HG03097 (cell line): ENCODE data around the gene COA5.
A peak's percentile ranks its signal among the peaks of the same experiment; 100 is the strongest.

Experiments
- ATAC-seq: cut with Tn5 transposase; IDR thresholded peaks from one replicate; pipeline ENCODE4 v1.9.1; 2021; ENCODE audit not compliant: unreplicated experiment, low FRiP score

COA5 gene, protein sequence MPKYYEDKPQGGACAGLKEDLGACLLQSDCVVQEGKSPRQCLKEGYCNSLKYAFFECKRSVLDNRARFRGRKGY

DNA sequence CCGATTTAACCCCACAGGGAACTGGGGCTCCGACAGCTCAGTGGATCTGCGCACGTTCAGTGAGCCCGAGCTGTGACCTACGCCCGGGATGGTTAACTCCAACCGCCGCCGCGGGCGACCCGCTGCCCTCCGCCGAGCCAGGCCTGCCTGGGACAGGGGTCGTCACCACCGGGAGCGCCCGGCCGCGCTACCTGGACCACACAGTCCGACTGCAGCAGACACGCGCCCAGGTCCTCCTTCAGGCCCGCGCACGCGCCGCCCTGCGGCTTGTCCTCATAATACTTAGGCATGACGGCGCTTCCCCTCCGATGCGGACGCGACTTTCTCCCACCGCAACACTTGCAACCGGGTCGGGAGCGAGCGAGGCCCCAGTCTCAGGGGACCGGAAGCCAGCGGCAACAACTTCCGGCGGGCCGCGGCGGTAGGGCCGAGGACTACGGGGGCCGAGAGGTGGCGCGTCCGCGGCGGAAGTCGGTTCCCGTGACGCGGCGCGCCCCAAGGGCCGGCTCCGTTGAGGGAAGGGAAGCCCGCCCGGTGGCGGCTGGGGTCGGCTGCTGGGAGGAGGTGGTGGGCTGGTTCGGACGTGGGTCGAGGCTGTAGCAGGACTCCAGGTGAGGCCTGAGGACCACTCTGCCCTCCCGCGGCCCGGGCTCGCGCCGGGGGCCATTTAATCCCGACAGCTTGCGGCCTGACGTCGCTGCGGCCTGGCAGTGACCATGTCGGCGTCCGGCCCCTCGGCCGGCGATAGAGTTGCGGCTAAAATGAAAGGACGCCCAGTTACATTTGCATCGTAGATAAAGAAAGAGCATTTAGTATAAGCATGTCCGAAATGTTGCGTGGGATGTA, at the start of gene COA5, which contains the start of gene UNC50:
COA5 (minus strand) TSS at position 397 of the 846 bp plus-strand sequence; CDS start at position 290, 107 bp downstream.
UNC50 (plus strand) TSS at position 474 of the 846 bp plus-strand sequence. CDS start 1,171 bp downstream, outside the sequence.
- ATAC-seq: peak; percentile 77

DNA sequence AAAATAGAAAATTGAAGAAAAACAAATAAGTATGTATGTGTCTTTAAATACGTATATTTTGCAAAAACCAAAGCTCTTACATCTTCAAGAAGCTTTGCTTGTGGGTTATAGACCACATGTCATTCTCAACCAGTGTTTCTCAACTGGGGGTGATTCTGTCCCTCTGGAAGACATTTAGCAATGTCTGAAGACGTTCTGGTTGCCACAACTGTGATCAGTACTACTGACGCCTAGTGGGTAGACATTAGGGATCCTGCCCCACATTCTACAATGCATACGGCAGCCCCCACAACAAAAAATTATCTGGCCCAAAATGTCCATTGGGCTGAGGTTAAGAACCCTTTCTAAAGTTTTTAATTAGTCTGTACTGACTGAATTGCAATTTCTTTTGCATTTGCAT, 48.5 kb upstream of the COA5 start:
- no peak for ATAC-seq

DNA sequence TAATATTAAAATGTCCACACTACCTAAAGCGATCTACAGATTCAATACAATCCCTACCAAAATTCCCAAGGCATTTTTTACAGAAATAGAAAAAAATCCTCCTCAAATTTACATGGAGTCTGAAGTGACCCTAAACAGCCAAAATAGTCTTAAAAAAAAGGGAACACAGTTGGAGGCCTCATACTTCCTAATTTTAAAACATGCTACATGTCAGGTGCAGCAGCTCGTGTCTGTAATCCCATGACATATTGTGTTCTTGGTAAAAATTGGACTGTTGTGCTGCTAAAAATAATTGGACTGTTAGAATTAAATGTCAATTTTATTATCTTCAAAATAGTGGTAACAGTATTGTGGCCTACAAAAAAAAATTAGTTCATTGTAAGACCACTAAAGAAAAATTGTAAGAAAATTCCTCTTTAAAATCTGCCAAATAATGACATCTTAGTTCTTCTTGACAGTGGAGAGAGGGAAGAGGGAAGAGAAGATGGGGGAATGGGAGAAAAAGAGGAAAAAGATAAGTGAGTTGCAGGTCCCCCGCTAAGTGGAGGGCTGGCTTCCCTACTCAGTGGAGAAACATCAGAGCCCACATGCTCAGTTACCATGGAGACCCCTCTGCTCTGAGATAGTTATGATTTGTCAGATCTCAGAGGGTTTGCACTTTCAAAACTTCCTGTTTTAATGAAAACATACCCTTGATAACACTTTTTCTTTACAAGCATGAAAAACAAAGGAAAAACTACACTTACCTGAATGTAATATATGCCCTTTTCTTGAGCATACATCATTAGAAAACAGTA, 46.6 kb upstream of the COA5 start:
- ATAC-seq: no peak

DNA sequence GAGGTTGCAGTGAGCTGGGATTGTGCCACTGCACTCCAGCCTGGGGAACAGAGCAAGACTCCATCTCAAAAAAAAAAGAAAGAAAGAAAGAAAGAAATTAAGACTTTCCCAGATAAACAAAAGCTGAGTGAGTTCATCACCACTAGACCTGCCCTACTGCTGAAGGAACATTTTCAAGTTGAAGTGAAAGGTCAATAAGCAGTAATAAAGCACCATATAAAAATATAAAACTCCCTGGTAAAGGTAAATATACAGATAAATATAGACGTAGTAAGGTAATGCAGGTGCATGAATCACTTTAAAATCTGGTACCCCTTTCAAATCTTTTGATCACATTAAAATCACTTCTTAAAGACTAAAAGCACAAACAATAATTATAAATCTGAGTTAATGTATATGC, 42.7 kb upstream of the COA5 start:
- no peak for ATAC-seq

DNA sequence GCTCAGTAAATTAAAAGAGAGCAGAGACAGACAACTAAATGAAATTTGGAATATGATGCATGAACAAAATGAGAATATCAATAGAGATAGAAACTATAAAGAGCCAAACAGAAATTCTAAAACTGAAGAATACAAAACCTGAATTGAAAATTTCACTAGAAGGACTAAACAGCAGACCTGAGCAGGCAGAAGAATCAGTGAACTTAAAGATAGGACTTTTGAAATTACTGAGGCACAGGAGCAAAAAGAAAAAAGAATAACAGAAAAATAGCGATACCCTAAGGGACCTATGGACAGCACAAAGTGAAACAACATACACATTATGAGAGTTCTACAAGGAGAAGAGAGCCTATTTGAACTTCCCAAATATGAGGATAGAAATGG, 41.7 kb upstream of the COA5 start:
- ATAC-seq: no peak

DNA sequence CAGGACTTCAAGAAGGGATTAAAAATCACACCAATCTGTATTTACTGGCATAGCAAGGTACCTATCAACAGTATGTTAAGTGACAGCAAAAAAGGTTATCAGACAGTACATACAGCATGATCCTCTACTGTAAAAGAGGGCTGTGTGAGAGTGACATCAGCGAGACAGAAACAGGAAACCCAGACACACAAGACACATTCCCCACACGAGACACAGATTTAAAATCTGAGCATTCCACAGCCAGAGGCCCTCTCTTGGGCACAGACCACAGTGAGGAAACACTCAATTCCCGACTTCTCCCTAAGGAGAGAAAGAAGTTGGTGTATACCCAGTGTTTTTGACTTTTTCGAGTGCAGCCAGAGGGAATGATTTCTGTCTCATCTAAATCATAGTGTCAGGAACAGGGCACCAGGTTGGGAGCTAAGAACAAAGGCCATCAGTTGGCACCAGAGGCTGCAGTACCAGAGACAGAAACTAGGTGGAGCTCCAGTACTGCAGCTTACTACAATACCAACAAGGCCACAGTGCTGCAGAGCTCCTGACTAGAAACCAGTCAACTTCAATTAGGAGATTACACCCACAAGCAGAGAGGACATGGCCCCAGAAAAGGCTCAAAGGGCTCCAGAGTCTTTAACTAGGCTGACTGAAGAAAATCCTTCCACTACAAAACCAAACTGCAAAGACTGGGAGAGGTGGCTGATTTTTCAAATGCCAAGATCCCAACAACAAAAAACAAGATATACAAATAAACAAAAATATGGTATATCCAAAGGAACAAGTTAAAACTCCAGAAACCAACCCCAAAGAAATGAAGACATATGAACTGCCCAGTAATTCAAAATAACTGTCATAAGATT, 41.1 kb upstream of the COA5 start:
- no peak for ATAC-seq

DNA sequence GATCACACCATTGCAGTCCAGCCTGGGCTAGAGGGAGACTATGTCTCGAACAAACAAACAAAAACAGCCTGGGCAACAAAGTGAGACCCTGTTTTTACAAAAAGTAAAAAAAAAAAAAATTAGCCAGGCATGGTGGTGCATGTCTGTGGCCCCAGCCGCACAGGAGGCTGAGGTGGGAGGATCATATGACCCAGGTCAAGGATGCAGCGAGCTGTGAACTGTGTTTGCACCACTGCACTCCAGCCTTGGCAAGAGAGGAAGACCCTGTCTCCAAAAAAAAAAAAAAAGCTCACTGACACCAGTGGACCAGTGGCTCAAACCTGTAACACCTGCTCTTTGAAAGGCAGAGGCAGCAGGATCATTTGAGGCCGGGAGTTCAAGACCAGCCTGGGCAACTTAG, 40.1 kb upstream of the COA5 start:
- no peak for ATAC-seq

DNA sequence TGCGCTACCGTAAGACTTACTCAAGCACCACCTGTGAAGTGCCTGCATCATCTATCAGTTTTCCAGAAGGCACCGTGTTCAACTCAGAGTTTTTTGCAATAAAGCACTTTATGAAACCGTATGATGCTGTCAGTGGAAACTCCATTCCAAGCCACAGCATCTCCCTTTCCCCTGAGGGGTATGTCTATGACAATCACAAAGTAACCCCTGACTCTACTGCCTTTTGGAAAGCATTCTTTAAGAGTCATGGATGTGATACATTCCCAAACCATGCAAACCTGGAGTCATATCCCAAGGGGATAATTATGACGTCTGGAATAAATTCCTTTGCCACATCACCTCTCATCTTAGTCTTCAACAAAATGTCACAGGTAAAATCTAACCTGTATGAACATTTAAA, 39.3 kb upstream of the COA5 start:
- no peak for ATAC-seq

DNA sequence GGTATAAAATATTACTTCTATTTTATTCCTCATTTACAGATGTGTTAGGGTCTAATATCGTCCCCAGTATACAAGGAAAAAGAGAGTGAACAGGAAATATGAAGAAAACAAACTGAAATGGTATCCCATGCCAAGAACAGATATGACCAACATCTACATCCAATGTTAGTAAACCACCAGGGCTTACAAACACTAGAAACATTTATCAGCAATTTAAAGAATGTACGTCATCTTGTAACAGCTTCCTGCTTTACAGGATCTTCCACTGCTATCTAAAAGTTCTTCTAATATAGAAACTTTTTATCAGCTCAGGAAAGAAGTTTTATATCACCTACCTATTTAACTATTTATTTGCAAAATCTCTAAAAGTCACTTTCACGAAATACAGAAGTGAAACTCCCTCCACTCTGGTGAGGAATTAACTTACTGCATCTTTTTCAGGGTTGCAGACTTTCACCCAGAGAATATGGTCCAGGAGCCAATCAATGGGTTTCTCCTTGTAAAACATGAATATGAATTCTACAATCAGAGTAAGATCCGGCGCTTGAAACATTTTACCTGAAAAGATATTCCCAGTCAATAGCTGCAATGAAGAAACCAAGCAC, 35.3 kb upstream of the COA5 start:
- ATAC-seq: no peak

DNA sequence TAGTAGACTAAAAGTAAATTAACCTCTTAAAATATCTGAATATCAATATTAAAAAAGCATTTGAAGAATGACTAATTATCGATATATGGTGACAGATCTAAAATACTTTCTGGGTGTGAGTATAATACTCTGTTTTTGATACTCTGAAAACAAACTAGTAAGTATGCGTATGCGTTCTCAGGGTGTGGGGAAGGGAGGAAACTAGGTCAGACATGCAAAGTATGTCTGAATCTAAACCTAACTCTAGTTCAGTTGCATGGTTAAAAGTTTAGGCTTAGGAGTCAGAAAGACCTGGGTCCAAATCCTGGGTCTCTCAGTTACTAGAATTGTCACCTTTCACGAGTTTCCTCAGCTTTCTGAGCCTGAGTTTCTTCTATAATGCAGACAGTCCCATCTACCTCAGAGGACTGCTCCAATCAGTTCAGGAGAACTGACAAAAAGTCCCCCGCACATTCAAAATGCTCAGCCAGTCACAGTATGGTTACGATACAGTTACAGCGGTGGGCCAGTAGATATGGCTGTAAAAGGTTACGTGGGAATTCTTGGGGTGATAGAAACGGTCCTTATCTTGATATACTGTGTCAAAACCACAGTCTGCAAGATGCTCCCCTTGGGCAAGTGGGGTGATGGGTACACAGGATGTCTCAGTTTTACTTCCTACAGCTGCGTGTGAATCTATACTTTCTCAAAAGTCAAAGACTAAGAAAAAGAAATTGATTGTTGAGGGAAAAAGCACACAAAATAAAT, 29.3 kb upstream of the COA5 start:
- ATAC-seq: peak; percentile 68

DNA sequence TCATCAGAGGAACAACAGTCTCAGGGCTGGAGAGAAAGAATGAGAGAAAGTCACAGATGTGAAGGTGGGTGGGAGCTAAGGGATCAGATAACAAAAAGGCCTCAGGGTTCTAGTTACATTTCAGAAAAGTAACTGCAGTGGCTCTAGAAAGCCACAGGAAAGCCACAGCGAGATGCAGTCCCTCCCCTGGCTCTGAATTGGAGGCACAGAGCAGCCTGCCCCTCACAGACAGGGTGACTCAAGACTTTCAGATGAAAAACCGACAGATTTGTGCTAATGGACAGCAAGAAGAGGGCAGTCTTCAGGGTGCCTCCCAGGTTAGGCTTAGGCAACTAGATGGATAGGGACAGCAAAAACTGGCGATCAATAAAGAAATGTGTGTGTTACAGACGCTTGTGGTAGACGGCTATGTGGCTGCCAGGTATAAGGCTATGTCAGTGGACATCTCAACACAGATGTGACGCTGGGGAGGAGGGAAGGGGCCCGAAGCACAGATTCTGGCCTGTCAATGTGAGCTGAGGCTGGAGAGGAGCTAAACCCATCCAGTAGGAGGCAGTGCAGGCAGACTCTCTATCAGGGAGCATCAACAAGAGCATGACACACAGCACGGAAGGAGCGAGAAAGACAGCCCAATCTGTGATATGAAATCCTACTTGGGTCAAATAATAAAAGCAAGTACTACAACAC, 26.2 kb upstream of the COA5 start:
- no peak for ATAC-seq

DNA sequence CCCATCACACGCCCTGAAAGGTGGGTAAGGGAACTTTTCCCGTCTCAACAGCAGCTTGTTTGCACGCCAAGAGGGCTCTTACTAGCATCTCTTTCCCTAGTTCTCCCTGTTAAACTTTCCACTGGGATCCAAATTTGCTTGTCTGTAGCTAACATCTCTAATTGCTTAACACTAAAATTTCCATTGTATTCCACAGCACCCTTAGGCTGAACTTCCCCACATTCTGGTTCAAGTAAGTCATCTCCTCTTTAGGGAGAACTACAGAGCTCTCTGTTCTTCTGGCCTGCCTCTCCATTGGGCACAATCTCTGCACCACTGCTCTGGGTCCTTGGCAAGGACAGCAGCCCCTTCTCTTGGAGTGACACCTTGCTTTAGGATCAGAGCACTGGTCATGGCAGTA, 24.0 kb upstream of the COA5 start:
- ATAC-seq: no peak

DNA sequence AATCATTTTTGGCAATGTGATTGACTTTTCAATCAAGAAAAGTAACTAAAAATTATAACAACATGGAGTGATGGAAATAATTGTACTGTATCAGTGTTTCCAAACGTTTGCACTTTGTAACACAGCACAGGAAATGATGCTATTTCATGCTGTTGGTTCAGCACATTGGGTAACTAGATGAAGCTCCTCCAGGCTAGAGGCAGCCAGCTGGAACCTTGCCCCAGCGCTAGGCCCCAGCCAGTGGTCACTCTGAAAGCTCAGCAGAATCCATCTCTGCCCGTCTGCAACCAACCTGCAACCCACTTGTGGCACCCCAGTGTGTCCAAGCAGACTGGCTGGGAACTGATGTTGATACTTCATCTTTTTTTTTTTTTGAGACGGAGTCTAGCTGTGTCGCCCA, 15.3 kb upstream of the COA5 start:
- no peak for ATAC-seq

DNA sequence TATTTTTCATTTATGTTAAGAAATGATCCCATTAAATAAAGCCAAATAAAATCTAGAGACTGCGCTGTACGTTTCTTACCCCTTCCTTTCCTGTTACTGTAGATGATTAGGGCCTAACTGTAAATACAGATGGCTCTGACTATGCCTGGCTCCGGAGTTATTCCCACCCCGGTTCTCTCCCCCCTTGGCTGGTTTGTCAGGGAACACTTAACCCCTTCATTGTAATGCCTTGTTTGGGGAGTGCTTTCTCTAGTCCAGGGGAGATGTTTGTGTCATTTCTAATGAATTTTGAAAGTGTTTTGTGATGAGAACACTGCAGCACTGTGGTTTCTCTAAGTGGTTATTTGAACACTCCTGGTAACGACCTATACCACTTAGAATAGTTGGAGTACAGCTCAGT, 8.8 kb upstream of the COA5 start:
- no peak for ATAC-seq

DNA sequence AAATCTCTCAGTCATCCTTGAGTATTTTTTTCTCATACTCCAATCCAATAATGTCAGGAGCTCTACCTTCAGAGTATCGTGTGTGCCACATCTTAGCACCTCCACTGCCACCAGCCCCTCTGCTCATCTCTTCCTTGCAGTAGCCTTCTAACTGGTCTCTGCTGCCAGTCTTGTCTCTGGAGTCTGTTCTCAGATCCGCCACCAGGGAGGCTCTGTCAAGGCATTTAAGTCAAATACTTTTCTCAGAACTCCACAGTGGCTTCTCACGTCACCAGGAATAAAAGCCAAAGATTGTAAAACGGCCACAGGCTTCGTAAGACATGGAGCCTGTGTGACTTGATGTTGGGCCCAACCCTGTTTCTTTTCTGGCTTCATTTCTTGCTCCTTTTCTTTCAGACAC, 7.2 kb upstream of the COA5 start:
- no peak for ATAC-seq

DNA sequence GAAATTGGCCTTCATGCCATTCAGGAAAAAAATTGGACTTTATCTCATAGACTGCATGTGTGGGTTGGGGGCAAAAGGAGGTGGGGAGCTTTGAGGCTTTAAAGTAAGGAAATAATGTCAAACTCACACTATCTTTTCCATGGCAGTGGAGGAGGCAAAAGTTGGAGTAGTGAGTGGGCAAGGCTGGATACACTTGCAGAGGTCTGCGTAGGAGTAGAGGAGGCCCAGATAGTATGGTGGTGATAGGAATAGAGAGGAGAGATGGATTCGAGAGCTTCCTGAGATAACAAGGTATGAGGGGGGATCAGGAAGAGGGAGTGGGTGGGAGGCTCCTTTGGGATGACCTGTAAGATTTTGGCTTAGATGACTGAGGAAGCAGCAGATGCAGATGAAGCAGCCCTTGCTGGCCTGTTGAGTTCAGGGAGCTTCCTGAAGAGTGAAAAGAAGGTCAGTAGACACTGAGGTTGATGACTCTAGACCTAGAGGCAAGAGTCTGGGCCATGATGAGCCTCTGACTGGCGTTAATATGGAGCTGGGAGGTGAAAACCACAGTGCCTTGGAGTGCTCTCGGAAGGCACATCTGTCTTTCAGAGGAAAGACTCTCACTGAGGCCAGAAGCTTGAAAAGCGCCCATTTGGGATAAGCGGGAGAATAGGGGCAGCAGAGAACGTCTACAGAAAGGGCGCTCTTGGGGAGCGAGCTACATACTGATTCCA, 5.9 kb upstream of the COA5 start:
- no peak for ATAC-seq

DNA sequence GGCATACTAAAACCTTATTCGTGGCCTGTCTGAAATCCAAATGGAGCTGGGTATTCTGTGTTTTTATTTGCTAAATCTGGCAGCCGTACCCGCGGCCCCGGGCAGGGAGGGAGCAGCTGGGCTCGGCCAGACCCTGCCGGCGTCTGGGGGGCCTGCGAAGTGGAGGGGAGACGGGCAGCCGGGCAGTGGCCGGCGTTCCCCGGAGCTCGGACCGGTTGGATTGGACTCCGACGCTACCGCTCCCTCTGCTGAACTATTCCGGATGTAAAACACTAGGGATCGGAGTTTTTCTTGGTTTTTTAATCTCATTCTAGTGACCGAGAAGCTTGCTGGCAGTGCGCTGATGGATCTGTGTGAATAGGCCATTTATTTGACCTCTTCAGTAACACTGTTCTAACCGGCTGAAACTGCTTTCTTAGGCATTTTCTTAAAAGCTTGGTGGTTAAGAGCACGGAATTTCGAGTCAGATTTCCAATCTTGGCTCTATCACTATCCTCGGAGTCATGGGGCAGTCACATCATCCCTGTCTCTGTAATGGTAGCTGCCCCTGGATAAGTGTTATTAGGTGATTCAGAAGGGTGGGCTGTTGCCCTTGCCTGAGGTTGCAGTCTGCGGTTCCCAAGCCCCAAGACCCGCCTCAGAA, 771 bp upstream of the COA5 start:
- ATAC-seq: no peak

DNA sequence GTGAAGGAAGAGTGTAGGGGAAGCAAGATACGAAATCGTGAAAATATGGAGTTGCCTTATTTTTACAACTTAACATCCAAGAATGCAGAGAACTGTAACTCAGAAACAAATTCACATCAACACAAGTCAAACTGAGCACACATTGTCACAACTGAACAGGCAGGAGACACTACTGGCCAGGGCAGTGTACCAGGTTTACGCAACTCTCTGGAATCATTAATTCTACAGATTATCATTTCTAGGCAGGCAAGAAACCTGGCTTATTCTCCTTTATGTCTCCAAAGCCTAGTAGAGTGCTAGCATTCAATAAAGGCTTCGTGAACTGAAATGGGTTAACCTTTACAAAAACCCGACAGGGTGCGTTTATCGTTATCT, 584 bp downstream of the COA5 start:
- no peak for ATAC-seq
